ENCODE data around the gene MTA3.

Gene MTA3

DNA sequence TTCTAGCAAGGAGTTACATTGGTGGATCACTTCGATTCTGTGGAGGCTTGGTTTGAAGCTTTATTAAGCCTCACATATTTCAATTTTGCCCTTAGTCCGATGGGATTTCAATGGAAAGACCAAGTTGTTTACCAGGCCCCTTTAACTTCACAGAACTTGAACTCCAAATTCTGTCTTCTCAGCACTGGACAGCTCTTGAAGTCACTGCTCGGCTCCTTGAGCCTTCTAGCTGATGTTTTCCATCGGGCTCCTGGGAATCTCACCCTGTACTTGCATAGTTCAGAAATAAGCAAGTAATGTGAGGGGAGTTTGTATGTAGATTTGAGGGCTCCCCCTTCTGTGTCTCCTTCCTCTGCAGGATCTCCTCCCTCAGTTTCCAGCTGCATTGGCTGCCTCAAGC, 180.4 kb downstream of the MTA3 start:
- TF ChIP-seq GATA3 (IDR thresholded peaks at IDR 0.05; ENCODE audit: low read depth, low read length) (no peak), GATA2 (IDR thresholded peaks at IDR 0.05; ENCODE audit: low read depth, low read length) (no peak)

DNA sequence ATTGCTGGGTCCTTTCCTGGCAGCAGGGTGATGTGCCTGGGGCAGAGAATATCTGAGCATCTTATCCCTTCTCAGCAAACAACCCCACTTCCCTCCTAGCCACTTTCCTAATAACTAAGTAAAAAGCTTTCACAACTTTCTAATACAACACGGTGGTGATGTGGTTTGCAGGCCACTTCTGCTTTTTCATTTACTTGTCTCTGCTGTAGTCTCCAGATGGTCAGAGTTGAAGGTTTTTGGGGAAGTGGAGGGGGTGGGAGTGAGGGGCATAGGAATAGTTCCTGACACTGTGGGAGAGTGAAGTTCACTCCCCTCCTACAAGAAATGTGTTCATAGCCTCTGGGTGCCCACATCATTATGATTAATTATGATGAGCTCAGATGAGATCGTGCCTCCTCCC, 183.9 kb downstream of the MTA3 start:
- TF ChIP-seq GATA2 (IDR thresholded peaks at IDR 0.05; ENCODE audit: low read depth, low read length) (no peak), GATA3 (IDR thresholded peaks at IDR 0.05; ENCODE audit: low read depth, low read length) (no peak)

DNA sequence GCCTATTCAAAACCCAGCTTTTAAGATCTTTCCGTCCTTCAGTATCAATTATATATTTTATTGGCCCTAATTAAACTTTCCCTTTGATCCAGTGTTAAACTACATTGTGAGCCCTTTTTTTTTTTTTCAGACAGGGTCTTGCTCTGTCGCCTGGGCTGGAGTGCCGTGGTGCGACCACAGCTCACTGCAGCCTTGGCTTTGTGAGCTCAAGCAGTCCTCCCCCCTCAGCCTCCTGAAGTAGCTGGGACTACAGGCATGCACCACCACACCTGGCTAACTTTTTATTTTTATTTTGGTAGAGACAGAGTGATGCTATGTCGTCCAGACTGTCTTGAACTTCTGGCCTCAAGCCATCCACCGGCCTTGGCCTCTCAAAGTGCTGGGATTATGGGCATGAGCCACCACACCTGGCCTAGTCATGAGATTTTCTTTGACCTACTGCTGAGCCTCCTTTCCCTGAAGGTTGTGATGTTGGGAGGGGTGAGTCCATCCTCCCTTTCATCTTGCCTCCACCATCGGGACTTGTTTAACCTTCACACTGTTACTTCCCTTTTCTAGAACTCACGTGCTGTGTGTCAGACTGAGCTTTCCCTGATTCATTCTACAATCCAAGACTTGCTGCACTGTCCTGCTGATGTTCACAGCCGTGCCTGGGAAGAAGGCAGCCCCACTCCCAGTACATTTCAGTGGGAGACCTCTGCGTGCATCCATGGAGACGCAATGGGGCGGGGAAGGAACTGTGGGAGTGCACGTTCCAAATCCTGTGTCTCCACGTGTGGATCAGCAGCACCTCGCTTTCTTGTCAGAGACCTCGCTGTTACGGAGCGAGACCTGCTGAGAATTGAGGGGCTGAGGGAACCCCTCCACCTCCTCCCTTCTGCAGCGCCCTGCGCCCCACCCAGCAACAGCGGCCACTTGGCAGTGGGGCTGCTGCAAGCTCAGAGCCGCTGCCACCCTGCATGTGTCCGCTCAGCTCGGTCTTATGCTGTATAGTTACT, 184.7 kb downstream of the MTA3 start:
- TF ChIP-seq GATA2 (IDR thresholded peaks at IDR 0.05; ENCODE audit: low read depth, low read length) (no peak), GATA3 (IDR thresholded peaks at IDR 0.05; ENCODE audit: low read depth, low read length) (no peak)

DNA sequence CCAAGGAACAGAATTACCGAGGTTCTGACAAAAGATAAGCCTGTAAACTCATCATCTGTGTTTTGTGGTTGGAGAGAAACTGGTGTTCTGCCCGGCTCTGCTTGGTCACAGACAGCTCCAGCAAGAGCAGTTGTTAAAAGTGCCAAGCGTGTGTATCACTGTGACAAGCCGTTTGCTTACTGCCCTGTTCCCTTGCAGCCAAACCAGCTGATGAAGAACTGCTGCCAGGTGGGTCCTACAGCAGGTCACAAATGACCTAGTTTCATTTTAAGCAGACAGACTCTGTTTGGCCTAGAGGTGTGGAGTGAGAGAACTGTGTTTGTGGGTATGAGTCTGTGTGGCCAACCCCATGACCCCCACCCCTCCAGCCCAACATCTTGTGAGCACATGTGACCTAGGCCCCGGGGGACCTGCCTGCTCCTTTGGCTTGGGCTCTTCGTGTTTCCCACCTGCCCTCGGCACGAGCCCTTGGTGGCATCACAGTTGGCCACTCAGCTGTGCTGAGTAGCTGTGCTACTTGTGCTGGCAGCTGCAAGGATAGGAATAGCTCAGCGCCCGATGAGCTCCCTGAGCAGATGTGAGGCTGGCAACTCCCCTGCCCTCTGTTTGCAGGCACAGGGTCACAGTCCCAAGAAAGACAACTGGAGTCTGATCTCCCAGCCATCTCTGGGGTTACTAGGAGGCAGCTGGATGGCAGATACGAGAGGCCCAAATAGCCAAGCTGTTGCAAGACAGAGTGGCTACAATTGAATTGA, 185.8 kb downstream of the MTA3 start:
- no peak for TF ChIP-seq GATA2 (IDR thresholded peaks at IDR 0.05; ENCODE audit: low read depth, low read length)
- TF ChIP-seq GATA3 (IDR thresholded peaks at IDR 0.05; ENCODE audit: low read depth, low read length) = no peak

DNA sequence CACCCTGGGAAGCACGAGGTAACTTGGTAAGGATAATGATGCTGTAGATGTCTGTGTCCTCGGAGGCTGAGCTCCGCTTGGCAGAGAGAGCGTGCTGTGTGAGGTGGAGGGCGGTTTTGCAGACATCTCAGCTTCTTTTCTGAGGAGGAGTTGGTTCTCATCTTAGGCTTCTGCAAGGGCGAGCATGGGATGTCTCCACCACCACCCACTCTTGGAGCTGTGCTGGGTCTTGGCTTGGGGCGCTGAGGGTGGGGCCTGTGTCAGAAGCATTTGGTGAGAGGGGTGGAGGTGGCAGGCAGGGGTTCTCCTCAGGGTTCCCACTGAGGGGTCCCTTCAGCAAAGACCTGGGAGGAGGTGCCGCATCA, 186.3 kb downstream of the MTA3 start:
- no peak for TF ChIP-seq GATA2 (IDR thresholded peaks at IDR 0.05; ENCODE audit: low read depth, low read length)
- TF ChIP-seq GATA3 (IDR thresholded peaks at IDR 0.05; ENCODE audit: low read depth, low read length) = no peak

DNA sequence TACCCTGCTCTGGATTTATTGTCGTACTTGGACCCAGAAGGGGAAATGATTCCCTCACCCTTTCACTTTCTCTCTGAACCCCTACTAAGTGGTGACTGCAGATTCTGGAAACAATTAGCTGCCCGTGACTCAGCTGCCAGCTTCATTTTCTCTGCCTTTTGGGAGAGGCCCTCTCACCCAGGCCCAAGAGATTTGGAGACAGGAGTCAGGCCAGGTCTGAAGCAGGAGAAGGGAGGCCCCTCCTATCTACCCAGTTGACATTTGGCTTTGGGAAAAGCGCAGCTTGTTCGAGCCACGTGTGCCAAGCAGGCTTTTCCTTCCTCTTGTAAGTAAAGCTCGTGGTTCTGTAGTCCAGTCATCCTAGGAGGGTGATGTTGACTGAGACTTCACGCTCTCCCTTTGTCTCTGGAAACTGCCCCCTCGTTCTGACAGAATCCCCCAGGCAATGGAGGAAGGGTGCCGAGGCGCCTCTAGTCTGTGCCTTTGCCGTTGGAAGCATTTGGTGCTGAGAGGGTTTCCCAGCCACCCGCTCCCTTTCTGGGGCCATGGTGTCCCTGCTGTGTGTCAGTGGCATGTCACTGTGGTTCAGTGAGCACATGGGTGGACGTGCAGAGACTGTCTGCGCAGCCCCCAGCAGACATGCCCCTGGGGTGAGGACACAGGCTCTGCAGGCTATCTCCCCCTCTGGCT, 186.9 kb downstream of the MTA3 start:
- TF ChIP-seq GATA3 (IDR thresholded peaks at IDR 0.05; ENCODE audit: low read depth, low read length) (no peak), GATA2 (IDR thresholded peaks at IDR 0.05; ENCODE audit: low read depth, low read length) (no peak)

DNA sequence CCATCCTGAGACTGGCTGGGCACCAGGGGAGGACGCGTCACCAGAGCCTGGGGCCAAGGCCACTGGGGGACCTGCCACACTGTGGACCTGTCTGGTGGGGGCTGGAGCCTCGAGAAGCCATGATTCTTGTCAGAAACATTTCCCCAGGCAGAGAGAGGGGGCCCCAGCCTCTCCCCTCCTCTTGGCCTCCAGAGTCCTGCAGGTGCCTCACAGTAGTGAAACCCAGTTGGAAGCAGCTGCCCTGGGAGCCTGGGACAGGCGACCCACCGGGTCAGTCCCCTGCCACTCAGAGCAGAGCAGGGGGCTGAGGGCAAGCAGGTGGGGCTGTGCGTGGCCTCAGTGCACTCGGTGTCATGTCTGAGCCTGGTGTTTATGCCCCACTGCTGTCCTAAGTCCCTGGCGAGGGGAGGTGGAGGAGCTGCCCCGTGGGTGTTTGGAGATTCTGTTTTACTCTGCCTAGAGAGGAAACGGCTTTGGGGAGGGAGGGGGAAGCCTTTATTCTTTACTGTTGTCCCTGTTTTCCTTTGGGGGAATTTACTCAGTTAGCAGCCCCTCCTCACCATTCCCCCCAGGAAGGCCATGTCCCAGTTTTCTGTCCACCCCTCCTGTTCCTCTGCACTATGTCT, 187.8 kb downstream of the MTA3 start:
- TF ChIP-seq GATA2 (IDR thresholded peaks at IDR 0.05; ENCODE audit: low read depth, low read length) (no peak), GATA3 (IDR thresholded peaks at IDR 0.05; ENCODE audit: low read depth, low read length) (no peak)

DNA sequence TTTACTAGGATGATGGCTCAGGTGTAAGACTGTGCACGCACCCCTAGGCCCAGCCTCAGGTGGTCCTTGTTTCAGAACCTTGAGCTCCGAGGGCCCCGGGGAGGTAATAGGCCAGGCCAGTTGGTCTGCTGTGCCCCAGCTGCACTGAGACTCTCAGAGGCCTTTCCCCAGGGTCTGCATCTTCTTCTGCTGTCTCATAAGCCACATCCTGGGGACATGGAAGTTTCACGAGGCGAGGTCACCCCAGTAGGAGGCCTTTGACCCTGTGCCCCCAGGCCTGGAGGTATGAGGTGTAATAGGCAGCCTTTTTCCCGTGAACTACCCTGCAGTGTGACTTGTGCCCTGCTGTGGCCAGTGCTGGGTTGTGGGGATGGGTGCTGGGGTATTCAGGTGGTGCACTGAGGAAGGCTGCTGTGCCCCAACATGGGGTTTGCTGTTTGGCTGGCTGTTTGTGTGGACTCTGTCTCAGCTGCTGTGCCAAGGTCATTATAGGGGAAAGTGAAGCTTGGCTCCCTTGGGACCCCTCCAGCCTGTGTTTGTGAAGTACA, 188.6 kb downstream of the MTA3 start:
- no peak for TF ChIP-seq GATA2 (IDR thresholded peaks at IDR 0.05; ENCODE audit: low read depth, low read length)
- no peak for TF ChIP-seq GATA3 (IDR thresholded peaks at IDR 0.05; ENCODE audit: low read depth, low read length)

DNA sequence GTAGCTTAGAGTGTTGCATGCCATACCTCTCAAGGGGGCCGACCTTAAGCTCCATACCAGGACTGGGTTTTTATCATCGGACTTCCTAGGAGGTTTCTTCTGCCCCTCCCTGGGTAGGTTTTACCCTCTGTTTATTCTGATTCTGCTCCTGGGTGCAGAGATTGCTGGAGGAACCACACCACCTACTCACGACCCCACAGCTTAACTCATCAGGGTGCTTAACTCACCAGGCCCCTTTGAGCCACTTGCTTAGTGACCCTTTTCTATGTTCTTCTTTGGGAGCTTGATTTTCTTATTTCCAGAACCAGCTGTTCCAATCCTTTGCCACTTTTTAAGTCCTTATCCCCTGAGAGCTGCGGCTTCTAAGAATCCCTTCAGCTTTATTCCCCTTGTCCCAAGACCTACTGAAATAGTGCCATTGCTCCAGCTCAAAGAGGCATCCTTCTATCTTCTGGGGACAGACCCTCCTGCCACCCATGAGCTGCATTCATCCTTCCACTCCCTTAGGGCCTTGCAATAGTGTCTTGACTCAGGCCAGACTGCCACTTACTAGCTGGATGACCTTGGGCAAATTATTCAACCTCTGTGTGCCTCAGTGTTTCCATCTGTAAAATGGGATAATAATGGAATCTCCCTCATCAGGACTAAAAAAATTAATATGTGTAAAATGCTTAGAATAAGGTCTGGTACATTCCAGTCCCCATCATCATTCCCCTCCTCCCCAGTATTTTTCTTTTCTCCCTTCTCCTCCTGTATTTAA, 189.7 kb downstream of the MTA3 start:
- TF ChIP-seq GATA2 (IDR thresholded peaks at IDR 0.05; ENCODE audit: low read depth, low read length) = no peak
- no peak for TF ChIP-seq GATA3 (IDR thresholded peaks at IDR 0.05; ENCODE audit: low read depth, low read length)

DNA sequence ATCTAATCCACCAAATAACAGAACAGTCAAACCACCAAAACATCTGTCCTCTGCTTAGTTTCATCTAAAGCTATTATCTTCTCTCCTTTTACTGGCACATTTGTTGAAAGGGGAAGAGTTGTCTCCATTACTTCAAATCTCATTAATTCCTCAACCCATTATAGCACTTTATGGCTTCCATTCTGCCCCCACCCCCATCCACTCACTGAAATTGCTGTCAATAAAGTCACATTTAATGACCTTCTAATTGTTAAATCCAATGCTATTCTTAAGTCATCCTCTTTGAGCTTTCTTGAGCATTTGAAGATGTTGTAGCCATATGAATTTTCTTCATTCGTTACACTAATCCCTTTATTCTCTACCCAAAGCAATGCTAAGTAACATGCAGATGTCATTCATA, 190.3 kb downstream of the MTA3 start:
- TF ChIP-seq GATA2 (IDR thresholded peaks at IDR 0.05; ENCODE audit: low read depth, low read length) (no peak), GATA3 (IDR thresholded peaks at IDR 0.05; ENCODE audit: low read depth, low read length) (no peak)

DNA sequence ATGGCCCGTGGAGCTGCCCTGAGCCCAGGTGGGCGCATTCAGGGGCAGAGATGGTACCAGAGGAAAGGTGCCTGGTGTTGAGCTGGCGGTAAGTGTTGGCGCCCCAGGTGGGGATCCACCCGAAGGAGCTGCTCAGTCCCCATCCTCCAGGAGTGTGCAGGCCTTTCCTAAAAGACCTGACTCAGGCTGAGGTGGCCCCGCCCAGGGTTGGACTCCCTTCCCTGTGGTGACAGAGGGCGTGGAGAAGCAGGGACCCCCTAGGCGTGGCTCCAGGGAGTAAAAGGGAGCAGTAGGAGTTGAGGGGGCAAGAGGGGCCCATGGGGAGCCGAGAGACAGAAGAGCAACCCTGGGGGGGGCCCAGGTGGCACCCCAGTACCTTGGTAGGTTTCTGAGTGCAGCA, 193.1 kb downstream of the MTA3 start:
- TF ChIP-seq GATA3 (IDR thresholded peaks at IDR 0.05; ENCODE audit: low read depth, low read length) (no peak), GATA2 (IDR thresholded peaks at IDR 0.05; ENCODE audit: low read depth, low read length) (no peak)

DNA sequence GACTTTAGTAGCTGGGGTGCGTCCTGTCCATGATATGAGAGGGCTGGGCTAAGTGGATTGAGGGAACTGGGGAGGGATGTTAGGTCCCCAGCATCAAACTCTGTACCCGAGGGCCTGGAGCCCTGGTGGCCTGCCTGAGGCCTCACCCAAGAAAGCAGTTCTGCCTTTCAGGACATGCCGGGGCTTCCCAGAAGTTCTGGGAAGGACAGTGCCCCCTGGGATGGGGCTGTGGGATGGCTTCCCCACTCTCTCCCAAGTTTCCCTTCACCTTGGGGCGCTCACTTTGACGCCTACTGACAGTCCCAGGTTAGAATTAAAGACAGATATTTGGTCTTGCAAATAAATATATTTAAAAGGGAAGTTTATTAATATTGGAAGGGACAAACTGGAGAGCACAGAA, 193.7 kb downstream of the MTA3 start:
- TF ChIP-seq GATA2 (IDR thresholded peaks at IDR 0.05; ENCODE audit: low read depth, low read length) = no peak
- TF ChIP-seq GATA3 (IDR thresholded peaks at IDR 0.05; ENCODE audit: low read depth, low read length) = no peak
